LNCAP (cell line): ENCODE results near the gene PXDN.

Experiments used
- TF ChIP-seq, protein P1 (sequence below): fragments of 450-650 bp; IDR thresholded peaks from 2 replicates; pipeline ENCODE4 v1.5.1; 2017; ENCODE audit warnings: mild to moderate bottlenecking

PXDN gene

DNA sequence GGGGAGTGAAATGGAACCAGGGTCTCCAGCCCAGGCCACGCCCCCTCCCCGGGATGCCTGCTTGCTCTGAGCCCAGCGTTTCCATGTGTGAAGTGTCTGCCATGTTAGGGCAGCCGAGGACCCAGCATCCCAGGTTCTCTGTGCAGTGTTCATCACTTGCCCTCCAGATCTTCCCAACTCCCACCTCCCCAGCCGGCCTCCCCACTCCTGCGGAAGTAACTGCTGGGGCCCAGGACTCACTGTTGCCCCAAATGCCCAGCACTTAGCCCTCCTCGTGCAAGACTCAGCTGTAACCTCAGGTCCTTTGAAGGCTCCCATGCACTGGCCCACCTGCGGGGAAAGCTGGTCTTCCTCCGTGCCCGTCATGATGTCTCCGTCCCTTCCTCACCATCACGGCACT, 9.7 kb upstream of the PXDN start:
- TF ChIP-seq, protein P1, sequence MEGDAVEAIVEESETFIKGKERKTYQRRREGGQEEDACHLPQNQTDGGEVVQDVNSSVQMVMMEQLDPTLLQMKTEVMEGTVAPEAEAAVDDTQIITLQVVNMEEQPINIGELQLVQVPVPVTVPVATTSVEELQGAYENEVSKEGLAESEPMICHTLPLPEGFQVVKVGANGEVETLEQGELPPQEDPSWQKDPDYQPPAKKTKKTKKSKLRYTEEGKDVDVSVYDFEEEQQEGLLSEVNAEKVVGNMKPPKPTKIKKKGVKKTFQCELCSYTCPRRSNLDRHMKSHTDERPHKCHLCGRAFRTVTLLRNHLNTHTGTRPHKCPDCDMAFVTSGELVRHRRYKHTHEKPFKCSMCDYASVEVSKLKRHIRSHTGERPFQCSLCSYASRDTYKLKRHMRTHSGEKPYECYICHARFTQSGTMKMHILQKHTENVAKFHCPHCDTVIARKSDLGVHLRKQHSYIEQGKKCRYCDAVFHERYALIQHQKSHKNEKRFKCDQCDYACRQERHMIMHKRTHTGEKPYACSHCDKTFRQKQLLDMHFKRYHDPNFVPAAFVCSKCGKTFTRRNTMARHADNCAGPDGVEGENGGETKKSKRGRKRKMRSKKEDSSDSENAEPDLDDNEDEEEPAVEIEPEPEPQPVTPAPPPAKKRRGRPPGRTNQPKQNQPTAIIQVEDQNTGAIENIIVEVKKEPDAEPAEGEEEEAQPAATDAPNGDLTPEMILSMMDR, result no peak

GRCh38 chr2:1752751-1753150, 8.4 kb upstream of the PXDN start:
- TF ChIP-seq, protein P1, result no peak

DNA sequence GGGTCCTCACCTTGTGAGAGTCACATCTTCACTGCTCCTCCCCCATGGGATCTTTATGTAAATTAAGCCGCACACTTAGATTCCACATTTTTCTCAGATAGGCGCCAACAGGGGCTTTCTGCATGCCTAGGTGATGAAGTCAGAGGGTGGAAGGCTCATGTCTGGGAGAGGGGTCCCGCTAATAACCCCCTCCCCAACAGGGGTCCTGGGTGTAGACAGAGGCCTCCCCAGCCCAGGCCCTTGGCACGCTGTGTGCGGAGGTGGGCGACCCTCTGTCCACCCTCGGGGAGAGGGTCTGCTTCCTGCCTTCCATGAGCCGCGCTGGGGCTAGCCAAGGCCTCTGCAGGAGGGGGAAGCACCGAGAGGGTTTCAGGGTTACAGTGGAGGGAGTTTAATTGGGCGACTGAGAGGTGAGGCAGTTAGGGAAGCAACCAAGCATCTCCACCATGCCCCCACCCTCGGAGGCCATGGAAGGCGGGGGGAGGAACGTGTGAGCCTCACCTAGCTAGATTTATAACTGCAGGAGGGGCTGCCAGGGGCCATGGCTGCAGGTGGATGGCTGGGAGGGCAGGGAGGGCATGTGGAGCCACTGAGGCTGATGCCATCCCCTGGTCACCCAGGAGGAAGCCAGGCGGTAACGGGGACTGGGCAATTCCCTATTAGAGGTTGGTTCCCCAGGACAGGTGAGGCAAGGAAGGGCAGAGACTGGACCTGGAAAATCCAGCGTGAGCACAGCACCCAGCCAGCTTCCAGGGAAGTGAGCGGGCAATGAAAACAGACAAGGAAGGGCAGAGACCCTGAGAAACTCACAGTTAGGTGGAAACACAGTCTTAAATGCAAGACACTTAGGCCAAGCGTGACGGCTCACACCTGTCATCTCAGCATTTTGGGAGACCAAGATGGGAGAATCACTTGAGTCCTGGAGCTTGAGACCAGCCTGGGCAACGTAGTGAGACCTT, 7.7 kb upstream of the PXDN start:
- TF ChIP-seq, protein P1, result no peak

DNA sequence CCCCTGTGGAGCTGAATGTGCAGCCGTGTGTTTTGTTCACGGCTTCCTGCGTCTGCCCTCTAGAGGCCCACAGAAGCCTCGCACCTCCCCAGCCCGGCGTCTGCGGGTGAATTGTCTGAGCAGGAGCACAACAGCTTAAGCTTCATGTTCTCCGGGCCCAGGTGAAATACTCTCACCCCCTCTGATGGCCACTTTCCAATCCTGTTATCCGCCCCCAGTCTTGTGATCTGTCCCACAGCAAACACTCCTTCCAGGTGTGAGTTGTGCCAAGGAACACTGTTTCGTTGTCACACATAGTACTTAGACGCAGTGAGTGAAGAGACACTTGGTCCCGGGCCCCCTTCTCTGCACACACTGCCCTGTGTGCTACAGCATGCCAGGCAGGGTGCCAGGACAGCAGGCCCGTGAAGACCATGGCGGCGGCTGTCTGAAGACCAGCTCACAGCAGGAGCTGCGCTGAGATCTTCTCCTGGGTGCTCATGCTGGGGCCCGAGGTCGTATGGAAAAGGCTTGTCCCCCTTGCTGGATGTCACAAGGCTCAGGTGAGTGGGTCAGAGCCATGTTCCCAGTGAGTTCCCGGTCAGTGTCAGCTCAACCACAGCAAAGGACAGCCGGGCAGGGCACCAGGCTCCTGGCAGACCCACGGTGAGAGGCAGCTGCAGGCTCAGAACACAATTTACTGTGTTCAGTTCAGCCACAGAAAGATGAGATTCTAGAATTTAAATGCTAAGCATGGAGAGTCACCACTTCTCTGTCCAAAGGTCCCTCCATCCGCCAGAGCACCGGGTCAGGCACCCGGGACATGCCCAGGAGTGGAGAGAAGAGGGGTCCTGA, 6.8 kb upstream of the PXDN start:
- TF ChIP-seq, protein P1, result peak; percentile 81

DNA sequence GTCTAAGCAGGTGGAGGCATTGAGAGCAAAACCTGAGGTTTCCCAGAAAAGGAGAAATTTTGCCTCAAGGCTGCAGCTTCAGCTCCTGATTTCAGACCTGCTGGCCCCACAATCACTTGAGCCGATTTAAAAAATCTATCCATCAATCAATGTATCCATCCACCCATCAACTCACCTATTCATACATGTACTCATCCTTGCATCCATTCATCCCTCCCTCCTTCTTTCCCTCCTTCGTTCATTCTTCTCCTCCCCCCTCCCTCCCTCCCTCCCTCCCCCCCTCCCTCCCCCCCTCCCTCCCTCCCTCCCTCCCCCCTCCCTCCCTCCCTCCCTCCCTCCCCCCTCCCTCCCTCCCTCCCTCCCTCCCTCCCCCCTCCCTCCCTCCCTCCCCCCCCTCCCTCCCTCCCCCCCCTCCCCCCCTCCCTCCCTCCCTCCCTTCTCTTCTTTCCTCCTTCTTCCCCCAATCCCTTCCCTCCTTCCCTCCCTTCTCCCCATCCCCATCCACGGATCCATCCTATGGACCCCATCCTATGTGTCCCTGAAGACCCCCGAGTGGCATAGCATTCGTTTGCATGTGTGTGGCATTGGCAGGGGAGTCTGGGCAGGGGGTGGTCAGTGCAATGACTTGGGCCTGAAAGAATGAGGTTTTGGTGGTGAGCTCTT, 6.1 kb upstream of the PXDN start:
- TF ChIP-seq, protein P1, result no peak

DNA sequence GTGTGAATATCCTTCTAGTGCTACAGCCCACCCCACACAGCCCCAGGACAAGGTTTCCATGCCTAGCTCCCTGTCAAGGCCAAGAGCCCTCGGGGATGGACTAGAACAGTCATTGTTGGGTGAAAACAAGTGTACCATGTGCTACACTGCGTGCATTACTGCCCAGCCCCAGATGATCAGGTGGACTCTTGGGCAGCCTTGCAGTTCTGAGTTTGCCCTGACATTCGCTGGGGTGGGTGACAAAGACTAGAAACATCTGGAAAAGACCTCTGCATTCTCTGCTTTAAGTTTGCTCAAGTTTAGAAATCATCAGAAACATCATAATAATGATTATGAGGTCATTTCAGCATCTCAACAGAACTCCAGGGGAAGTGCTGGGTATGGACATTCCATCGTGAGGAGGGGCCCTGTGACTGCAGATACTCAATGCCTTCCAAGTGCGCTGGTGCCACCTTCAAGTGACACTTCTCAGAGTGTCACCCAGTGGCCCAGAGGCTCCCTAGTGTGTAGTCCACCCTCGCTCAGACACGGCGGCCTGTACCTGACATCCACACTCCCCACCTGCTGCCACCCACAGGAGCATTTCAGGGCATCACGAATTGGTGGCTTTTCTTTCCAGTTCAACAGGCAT, 5.3 kb upstream of the PXDN start:
- TF ChIP-seq, protein P1, result no peak
